ENCODE results near the gene COLEC12. TPM values are rescaled to one million over a fixed set of nuclear protein-coding genes. Genes with fewer than 3 reads are reported as not detected.

The COLEC12 gene
- total RNA-seq, 3 donors from 2014 or later (not counting 1 experiment from before 2014, with no cell fraction given) = not detected

DNA sequence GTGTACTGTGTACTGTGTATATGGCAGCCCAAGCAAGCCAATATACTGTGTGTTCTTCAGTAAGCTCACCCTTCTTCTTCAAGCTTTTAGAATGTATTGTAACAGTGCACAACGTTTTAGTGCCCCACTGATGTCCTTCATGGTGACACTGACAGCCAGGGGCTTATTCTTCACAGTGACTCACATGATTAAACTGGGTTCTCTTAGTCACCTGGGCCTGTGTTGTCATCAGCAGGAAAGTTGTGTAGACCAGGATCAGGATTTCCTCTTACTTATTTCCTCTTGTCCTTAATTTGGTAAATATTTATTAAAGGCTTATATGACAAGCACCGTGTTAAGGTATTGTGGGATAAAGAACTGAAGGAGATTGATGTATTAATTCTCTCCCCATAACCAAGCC is 164.8 kb downstream of the COLEC12 start:
- H3K9me3 Mint-ChIP-seq = no peaks in the 10 kb centered on the region
- Histone ChIP-seq H3K27me3 (ENCODE audit: control insufficient read depth, insufficient read depth, low read length) (no peaks in the 10 kb centered on the region), H3K4me3 (ENCODE audit: low read length) (no peak overlapping the region), H3K4me1 (ENCODE audit: control insufficient read depth, insufficient read depth, low read length) (no peaks in the 10 kb centered on the region), H3K27ac (ENCODE audit: low read length) (no peak overlapping the region), H3K36me3 (ENCODE audit: control insufficient read depth, insufficient read depth, low read length) (no peaks in the 10 kb centered on the region), H3K9me3 (ENCODE audit: control insufficient read depth, insufficient read depth, low read length) (no peaks in the 10 kb centered on the region)
- ATAC-seq = no peak
- H3K27ac Mint-ChIP-seq = no peak overlapping the region
- intact Hi-C loops (cut with micrococcal nuclease) = no loop called here
- H3K27me3 Mint-ChIP-seq (ENCODE audit: low read depth in 2 of 2) = peaks cover 10 to 17% of the 10 kb centered on the region in 2 donors
- H3K4me3 Mint-ChIP-seq = no peak overlapping the region
- H3K36me3 Mint-ChIP-seq = no peaks in the 10 kb centered on the region
- 33% methylated on average over 1 of the region's 2 CpGs for WGBS (ENCODE audit: insufficient coverage)
- no peaks in the 10 kb centered on the region for H3K4me1 Mint-ChIP-seq
- TF ChIP-seq CTCF (IDR thresholded peaks at IDR 0.05) = no peak
- no peak for DNase-seq

DNA sequence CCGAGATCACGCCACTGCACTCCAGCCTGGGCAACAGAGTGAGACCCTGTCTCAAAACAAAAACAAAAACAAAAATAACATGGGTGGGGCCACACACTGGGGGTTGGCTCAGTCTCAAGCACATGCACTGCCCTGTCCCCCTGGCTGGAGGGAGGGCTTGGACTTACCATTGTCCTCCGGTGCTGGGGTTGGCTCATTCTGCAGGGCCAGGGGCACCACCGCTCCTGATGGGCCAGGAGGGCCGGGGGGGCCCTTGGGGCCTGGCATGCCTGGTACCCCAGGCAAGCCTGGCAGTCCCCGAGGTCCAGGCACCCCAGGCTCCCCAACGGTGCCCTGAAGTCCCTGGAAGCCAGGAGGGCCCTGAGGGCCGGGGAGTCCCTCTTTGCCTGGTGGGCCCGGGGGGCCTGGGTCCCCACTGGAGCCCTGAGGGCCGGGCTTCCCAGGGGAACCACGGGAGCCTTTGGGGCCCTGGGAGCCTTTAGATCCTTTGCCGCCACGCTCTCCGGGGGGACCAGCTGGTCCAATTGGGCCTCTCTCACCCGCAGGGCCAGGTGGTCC is 165.8 kb downstream of the COLEC12 start:
- Histone ChIP-seq H3K9me3 (ENCODE audit: control insufficient read depth, insufficient read depth, low read length) (no peaks in the 10 kb centered on the region), H3K27ac (ENCODE audit: low read length) (no peak overlapping the region), H3K27me3 (ENCODE audit: control insufficient read depth, insufficient read depth, low read length) (no peaks in the 10 kb centered on the region), H3K36me3 (ENCODE audit: control insufficient read depth, insufficient read depth, low read length) (no peaks in the 10 kb centered on the region), H3K4me3 (ENCODE audit: low read length) (no peak overlapping the region), H3K4me1 (ENCODE audit: control insufficient read depth, insufficient read depth, low read length) (no peaks in the 10 kb centered on the region)
- no peak overlapping the region for H3K4me3 Mint-ChIP-seq
- ATAC-seq (no peak), DNase-seq (no peak)
- H3K4me1 Mint-ChIP-seq = no peaks in the 10 kb centered on the region
- no peak overlapping the region for H3K27ac Mint-ChIP-seq
- H3K27me3 Mint-ChIP-seq (ENCODE audit: low read depth in 2 of 2) = peaks cover 10 to 17% of the 10 kb centered on the region in 2 donors
- H3K36me3 Mint-ChIP-seq = no peaks in the 10 kb centered on the region
- 88% methylated on average over 15 of the region's 15 CpGs for WGBS (ENCODE audit: insufficient coverage)
- intact Hi-C loops (cut with micrococcal nuclease) = no loop called here
- no peak for TF ChIP-seq CTCF (IDR thresholded peaks at IDR 0.05)
- no peaks in the 10 kb centered on the region for H3K9me3 Mint-ChIP-seq

- WGBS (ENCODE audit: insufficient coverage) = 92% methylated on average over 14 of the region's 14 CpGs
- DNase-seq (no peak), ATAC-seq (no peak)
- Mint-ChIP-seq H3K4me3 (no peak overlapping the region), H3K27ac (no peak overlapping the region), H3K4me1 (no peaks in the 10 kb centered on the region), H3K27me3 (ENCODE audit: low read depth in 2 of 2) (peaks cover 10 to 11% of the 10 kb centered on the region in 2 donors), H3K9me3 (no peaks in the 10 kb centered on the region), H3K36me3 (no peaks in the 10 kb centered on the region)
- Histone ChIP-seq H3K4me3 (ENCODE audit: low read length) (no peak overlapping the region), H3K9me3 (ENCODE audit: control insufficient read depth, insufficient read depth, low read length) (no peaks in the 10 kb centered on the region), H3K27me3 (ENCODE audit: control insufficient read depth, insufficient read depth, low read length) (no peaks in the 10 kb centered on the region), H3K4me1 (ENCODE audit: control insufficient read depth, insufficient read depth, low read length) (no peaks in the 10 kb centered on the region), H3K36me3 (ENCODE audit: control insufficient read depth, insufficient read depth, low read length) (no peaks in the 10 kb centered on the region), H3K27ac (ENCODE audit: low read length) (no peak overlapping the region)
- intact Hi-C loops (cut with micrococcal nuclease) = no loop called here
- no peak for TF ChIP-seq CTCF (IDR thresholded peaks at IDR 0.05)
These were observed 167.6 kb downstream of the COLEC12 start for GRCh38 chr18:332721-333510.
